ENCODE measurements around the gene BTBD9.

Gene BTBD9

DNA sequence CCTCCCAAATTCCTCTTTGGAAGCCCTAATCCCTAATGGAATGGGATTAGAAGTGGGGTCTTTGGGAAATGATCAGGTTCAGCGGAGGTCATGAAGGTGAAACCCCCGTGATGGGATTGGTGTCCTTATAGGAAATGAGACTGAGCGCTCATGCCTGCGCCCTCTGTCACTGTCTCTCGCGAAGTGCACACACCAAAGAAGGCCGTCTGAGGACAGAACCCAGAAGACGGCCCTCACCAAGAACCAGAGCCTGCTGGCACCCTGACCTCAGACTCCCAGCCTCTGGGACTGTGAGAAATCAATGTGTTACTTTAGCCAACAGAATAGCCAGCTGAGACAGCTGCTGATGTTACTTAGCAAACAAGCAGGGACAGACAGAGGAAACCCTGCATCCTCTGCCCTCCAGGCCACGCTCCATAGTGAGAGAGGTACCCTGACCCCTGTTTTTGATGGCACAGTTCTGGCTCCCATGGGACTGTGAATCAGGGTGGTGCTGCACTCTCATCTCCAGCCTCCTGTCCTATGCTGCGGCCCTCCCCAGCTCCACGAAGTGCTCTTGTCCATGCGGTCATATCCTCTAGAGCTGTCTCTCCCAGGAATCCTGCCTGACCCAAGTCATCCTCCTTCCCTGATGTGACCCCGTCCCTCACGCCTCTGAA, 450.9 kb downstream of the BTBD9 start:
- DNase-seq = no peak

DNA sequence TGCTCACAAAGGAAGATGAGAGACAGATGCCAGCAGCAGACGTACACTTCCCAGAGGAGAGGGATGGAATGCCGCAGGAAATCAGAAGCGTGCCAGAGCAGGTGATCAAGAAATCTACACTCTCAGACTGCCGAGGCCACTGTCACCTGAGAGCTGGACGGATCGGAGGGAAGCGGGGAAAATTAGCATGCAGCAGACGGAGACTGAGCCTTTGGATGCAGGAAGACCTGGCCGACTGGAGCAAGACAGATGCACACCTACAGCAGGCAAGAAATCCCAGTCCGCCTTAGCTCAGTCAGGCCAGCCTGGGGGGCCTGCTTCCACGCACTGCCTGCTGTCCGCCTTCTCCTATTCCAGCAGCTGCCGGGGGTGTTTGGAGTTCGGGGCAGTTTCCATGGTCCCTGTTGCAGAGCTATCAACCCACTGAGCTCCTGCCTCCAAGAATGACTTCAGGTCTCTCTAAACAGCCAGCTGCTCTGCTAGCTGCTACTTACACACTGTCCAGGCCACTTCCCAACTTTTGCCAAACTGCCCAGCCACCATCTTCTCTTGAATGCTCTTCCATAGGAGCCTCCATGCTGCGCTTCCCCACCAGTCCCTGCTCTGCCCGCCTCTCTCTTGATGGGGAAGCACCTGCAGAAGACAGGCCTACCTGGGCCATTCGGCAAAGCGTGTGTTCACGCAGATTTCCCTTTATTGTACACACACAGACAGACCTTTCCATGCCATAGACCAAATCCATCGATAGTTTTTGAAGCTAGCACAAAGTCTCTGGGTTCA, 451.7 kb downstream of the BTBD9 start:
- no peak for DNase-seq

DNA sequence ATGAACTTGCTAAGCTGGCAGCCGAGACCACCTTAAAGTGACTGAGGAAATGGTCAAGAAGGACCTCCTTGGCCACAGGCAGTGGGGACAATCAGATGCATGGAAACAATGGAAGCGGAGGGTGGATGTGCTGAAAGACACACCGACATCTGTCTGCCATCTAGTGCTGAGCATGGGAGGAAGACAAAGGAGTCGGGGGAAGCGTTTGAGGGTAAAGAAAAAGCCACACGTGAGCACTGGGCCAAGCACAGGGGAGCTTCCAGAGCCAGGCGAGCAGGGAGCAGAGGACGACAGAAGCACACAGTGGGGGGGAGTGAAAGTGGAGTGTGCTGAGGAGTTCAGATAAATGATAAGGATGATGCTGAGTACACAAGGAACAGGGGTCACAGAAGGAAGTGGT, 452.4 kb downstream of the BTBD9 start:
- no peak for DNase-seq

DNA sequence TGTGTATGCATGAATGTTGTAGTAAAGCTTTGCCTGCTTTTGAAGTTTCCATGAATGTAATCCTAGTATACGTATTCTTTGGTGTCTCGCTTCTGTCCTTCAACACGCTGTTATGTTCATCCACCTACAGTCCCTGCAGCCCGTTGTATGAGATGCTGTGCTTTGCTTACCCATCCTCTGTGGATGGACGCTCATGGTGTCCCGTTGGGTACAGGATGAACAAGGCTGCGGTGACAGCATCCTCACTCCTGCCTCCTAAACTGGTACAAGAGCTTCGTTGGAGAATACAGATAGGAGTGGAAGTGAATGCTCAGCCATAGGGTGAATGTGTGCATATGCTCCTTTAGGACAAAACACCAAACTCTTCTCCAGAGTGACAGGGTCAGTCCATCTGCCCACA, 454.0 kb downstream of the BTBD9 start:
- no peak for DNase-seq

DNA sequence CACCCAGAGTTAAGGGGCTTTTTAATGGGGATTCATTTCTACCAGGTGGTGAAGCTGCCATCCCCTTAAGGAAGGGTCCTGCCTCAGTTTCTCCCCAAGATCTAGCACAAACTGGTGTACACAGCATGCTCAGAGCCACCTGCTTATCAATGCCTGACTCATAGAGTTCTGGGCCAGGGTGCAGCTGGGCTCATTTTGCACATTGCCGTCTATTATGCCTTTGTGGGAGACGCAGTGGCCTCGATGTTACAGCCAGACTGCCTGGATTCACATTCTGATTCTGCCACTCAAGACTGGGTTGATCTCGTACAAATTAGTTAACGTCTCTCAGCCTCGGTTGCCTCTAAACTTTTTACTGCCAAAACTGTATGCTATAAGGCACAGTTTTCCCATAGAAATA, 454.5 kb downstream of the BTBD9 start:
- no peak for DNase-seq

DNA sequence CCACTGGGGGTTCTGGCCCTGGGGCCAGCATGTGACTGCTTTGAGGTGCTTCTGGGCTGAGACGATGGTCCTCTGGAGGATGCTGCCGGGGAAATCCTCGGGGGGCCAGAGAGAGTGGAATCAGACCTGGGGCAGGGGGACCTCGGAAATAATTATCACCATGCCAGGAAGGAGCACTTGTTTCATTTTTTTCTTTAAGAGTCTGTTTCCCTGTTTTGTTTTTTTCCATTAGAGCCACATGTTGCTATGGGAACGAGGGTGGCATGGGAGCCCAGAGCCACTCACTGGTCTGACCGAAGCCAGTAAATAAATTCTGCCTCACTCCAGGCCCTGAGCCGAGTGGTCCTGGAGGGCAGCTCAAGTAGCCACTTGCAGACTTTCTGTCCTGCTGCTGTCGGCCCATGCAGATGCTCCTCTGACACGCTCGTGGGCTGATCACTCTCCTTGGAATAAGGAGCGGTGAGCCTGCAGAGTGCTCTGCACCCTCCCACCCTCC, 455.1 kb downstream of the BTBD9 start:
- DNase-seq = no peak

DNA sequence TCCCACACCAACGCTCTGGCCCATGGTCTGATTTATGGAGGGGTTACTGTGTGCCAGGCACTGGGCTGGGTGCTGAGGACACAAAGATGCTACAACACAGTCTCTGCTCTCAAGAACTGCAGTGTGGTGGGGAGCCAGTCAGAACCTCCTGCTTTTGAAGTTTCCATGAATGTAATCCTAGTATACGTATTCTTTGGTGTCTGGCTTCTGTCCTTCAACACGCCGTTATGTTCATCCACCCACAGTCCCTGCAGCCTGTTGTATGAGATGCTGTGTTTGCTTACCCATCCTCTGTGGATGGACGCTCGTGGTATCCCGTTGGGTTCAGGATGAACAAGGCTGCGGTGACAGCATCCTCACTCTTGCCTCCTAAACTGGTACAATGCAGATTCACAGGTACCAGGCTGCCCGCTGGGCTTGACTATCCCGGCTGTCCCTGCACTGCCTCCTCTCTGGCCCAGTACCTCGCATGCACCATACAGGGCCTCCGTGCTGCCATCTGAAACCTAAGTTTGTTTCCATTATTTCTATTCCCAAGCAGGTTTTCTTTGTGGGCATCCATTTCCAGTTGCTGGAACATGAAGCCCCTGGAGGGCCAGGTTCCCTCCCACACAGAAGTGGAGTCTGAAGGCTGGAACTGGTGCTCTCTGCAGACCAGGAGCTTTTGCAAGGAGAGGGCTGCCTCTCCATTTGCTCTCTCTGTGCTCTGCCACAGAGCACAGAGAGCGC, 455.7 kb downstream of the BTBD9 start:
- no peak for DNase-seq

DNA sequence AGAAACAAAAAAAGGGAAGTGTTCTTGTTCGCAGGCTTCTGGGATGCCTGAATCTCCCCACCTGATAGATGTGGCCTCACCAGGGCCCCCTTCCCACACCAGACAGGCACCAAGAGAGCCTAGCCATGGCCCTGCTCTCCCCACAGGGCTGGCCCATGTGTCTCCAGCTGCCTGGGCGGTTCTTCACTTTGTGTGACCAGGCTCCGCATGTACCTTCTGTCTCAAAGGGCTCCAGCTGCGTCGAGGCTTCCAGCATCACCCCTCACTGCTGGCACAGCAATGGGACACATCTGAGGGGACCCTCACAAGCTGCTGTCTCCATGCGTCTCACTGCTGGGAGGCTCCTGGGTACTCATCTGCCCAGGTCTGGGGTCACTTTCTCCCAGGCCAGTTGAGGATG, 457.3 kb downstream of the BTBD9 start:
- DNase-seq = no peak

DNA sequence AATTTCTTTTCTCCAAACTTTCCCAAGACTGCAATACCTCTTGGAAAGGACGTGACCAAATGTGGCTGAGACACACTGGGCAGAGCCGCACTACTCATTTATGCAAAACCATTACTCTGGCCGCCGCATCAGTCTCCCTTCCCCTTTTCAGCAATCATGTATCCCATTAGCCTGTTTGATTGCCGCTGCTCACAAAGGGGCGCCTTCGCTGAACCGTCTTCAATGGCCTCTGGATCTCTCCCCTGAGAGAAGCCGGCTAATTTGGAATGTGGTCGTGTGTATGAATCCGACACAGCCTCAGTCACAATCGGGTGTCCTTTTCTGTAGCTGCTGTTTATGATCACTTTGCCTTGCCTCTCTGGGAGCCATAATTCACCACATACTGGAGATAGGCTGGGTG, 459.1 kb downstream of the BTBD9 start:
- no peak for DNase-seq

DNA sequence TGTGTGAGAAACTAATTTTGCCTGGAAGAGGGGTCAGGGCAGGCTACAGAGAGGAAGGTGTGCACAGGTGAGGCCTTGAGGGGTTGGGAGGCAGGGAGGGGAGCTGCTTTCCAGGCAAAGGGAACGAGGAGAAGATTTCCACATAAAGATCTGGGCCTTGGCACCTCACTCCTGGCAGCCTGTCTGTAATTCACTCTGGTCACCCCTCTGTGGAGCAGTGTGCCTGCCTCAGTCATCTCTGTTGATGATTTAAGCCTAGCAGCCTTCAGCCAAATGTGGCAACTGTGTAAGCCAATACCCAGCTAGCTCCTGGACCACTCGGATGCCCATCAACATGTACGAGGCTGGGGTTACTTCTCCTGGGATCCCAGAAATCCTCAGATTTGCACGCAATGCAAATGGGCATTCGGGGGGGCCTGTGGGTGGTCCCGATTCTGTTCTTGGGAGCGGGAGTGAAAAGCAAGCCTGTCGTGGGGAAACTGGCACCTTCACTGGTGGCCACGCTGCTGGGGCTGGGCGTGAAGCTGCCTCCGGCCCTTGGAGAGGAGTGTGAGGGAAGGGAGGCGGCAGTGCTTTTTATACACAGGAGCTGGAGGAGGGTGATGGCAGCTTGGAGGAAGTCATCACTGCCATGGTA, 459.8 kb downstream of the BTBD9 start:
- DNase-seq = no peak

DNA sequence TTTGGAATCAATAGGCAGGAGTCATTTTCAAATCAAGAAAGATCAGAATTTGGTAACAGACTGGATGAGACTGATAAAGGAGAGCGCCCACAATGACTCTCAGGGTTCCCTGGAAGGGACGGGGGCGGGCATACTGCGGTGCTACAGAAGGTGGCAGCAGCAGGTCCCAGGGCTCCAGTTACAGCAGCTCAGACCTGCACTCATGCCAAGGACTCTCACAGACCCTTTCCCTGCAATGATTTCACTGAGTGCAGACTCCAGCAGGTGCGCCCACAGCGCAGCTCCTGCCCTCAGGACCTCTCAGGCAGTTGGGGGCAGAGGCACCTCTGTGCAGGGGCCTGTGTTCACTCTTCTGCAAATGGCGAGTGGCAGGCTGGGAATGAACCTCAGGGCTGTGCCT, 460.4 kb downstream of the BTBD9 start:
- no peak for DNase-seq

DNA sequence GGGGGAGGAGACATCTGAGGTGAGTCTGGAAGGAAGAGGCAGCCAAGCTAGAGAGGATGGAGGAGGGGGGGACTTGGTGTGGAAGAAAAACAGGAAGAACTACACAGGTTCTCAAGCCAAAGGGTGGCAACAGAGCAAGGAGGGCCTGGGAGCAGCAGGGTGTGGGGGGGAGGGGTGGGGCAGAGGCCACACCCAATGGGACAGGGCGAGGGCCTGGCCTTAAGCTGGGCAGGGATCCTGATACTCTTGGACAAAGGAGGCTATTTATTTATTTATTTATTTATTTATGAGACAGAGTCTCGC, 461.2 kb downstream of the BTBD9 start:
- DNase-seq = no peak

DNA sequence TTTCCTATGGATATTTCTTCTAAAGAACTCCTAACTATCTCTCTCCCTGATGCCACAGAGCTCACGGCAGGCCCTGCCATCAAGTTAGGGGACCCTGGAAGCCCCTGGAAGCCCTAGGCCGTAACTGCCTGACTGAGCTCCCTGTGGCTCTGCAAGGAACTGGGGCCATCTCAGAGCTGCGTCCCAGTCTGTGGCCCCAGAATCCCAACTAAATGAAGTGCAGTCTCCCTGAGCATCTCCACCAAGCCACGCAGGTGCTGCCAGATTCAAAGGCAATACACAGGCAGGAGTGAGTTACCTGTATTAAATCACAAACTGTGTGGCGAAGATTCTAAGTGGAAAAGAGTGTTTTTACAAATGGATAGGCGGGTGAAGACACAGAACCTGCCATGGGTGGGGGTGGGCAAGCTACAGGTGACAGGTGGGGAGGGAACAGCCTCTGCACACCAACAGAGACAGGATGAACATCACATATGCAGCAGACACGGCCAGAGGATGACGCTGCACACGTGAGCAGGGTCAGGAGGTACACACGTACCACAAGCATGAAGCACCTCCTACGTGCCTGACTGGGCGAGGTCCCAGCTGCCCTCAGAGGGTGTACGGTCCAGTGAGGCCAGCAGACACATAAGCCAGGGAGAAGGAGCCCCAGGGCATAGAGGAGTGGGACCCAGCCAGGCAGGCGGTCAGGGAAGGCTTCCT, 461.7 kb downstream of the BTBD9 start:
- DNase-seq = no peak

DNA sequence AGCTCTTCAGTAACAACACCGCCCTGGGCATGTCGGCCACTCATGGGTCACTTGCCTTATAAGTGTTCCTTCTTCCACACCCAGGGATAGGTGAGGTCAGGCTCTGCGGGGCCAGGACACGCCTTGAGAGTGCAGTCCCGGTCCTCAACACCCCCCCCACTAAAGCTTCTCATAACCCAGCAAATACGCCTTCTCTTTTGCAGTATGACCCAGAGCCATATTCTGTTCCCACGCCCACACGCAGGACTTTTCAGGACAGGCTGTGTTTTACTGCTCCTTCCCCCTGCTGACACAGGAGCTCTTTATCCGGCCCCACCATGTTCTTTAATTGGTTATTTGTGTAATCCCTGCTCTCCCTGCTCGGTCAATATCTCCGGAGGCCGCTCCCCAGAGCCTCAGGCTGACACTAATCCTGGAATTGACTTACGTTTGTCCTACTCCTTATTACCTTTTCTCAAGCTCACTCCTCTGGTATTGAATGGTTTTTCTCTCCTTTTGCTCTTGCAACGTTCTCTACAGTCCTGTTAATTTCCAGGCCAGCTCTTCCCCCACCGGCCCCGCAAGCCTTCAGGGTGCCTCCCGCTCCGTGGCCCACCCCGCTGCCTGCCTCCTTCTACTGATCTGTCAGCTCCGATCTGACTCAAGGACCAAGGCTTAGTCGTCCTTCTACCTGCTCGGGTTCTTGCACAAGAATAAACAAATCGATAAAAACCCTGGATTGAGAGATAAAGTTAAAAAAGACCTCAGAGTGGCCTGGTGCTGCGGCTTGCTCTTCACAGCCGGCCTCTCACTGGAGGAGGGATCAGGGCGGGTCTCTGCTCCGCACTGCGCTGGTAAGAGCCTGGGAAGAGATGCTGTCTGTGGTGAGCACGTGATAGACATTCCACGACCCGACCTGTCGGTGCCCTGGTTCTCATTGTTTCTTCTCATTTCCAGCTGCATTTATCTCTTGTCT, 462.7 kb downstream of the BTBD9 start:
- no peak for DNase-seq

DNA sequence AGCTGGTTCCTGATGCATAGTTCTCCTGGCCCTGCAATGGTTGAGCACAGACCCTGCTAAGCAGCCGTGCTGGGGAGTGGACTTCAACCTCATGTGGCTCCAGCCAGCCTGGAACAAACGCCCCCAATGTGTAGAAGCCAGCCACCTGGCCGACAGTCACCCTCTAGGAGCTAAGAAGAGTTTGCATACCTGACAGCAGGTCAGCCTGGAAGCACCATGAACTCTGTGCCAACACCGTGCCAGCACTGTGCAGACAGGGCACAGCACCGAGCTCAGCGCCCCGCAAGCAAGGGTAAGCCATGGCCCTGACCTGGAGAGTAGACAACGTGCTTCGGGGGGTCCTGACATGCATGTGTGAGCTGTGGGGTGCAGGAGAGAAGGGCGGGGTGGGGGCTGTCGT, 463.9 kb downstream of the BTBD9 start:
- DNase-seq = no peak

DNA sequence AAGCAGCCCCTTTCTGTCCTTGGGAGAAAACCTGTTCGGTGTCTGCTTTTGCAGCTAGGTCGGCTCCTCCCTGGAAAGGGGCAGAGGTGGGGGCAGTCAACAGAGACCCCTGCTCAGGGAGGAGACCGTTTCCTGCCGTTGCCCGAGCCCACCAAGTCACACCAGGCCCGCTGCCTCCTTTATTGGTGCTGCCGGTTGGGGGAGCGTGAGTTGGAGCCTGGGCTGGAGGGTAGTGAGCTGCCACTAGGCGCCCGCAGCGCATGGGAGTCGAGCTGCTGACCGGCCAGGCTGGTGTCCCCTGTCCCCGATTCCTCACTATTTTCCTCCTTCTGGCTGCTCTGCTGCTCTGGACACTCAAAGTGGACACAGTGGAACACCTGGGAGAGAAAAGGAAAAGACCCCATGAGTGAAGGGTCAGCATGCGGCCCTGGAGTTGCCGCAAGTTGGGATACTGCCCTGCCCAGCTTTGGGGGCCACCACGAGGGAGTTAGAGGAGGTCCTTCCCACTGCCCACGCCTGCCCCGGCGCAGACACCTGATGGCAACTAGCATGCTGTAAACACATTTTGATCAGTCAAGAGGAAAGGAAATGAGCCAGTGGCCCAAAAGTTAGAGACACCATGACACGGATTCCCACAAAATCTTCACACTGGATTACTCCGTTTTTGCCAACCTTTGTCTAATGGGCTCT, 464.8 kb downstream of the BTBD9 start:
- DNase-seq = no peak

DNA sequence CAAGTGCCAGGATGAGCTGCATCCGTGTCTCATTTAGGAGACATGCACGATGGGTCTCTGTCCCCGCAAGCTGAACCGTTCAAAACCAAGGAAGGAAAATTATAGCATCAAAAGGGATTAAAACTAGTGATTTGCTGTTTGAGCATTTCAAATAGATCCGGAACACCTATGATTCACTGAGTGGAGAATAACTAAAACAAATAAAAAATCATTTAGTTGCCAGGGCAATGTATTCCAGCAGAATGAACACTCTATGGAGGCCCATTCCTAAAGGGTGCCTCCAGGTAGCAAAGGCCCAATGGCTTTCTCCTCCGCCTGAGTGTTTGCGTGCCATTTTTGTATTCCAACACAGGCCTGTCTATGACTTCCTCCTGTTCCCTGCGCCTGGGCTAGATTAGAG, 465.4 kb downstream of the BTBD9 start:
- DNase-seq = no peak

DNA sequence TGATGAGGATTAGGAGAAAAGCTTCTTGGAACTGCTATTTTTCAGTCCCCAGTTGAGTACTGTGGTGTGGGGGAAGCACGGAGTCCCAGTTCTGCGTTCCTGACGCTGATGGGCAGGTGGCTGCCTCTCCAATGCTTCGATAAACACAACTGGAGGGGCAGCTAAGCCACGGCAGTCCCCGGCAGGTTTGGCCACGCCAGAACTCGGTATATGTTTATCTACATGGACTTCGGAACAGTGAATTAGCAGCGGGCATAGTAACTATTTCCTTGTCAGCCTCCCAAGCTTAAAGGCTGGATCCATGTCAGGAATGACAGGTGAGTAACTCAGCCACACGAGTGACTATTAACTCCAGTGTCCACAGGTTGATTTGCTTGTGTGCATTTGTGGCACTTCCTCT, 465.8 kb downstream of the BTBD9 start:
- no peak for DNase-seq

DNA sequence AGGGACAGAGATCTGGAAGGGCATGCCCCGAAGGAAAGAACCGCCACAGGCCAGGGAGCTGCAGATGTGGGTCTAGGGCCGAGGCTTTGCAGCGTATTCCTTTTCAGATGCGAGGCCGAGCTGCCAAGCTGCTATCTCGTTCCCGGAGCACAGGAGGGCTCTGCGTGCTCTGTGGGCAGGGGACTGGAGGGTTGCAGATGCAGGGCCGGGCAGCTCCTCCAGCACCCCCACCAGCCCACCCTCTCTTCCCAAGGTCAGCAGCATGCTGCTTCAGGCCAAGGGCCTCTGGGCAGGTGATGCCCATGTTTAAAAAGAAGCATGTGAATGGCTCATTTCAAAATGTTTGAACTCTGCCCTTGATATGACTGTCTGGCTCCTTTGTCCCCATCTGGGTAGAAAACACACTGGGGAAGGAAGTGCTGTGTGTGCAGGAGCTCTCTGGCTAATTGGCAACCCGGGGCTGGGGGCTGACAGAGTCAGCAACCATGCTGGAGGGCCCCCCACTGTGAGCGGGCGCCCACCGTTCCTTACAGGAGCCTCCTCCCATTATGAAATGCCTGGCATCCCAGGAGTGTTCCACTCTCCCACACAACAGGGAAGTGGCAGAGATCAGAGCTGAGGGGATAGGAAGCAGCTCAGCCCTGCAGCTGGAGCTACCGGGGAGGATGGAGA, 466.9 kb downstream of the BTBD9 start:
- no peak for DNase-seq

DNA sequence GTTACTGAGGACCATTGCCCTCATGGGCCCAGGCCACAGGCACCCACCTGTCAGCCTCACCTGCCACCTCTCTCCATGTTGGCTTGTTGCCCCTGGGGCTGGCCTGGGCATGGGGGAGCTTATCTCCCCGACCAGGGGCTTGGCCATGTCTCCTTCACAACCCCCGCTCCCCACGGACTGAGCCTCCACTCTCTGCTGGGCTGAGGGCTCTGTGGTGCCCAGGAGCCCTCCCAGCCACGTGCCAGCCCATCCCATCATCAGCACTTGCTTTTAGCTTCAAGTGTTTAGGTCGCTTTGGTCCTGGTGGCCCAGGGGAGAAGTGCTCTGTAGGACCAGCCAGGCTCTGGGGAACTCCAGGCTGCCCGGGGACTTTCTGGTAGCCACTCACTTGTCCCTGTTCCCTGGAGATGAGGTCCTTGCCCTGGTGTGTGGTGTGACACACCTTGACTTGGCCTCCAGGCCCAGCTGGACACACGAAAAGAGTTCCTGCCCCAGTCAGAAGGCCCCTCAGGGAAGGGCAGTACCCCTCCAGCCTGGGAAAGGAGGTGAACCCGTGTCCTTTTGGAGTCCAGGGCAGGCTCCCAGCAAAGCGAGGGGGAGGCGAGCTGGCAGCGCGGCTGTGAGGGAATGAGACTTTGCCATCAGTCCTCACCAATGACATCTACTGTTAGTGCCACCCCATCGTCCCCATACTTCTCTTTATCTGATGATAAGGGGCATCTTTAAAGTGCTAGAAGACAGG, 467.6 kb downstream of the BTBD9 start:
- no peak for DNase-seq

Measured in NCI-H774 (cell line).